Pancreas (tissue), 10 donors: ENCODE data around the gene CSMD2. TPM values are rescaled to one million over a fixed set of nuclear protein-coding genes. Genes with fewer than 3 reads are reported as not detected.

Experiments
- ATAC-seq, 4 donors: fragments of 200-7000 bp; cut with Tn5 transposase; one replicate each; pipeline versions ENCODE4 v1.8.0 to v1.9.1; 2020; ENCODE audit warnings: mild to moderate bottlenecking in 4 of 4, moderate library complexity in 4 of 4
- DNase-seq, 6 donors: peaks; one replicate each; pipeline ENCODE4 v3.0.0-alpha.2; 2020
- FAIRE-seq: peaks from 2 replicates; lab custom pipeline; 2012; peaks lifted over from hg19 to GRCh38; lab: Jason Lieb, UNC
- H3K27ac ChIP-seq, 4 donors: fragments of 200-600 bp; sonication (generic); 1 replicate in 3 of 4; 2 replicates in 1 of 4; pipeline versions ENCODE4 v1.5.0 to v1.8.0; 2020
- H3K27me3 ChIP-seq, 4 donors: fragments of 200-600 bp; one replicate each; pipeline ENCODE4 v1.8.0; 2021
- H3K36me3 ChIP-seq, 3 donors: fragments of 200-600 bp; sonication (generic) in 1 of 3; one replicate each; pipeline versions ENCODE4 v1.5.0 to v1.8.0; 2020 to 2021
- H3K4me1 ChIP-seq, 3 donors: fragments of 200-600 bp; one replicate each; pipeline ENCODE4 v1.8.0; 2021
- H3K4me3 ChIP-seq, 4 donors: fragments of 200-600 bp; sonication (generic) in 2 of 4; one replicate each; pipeline versions ENCODE4 v1.5.0 to v1.8.0; 2020 to 2021
- H3K9me3 ChIP-seq, 4 donors: fragments of 200-600 bp; one replicate each; pipeline ENCODE4 v1.8.0; 2021
- WGBS, 2 donors: extraction: QIAGEN DNeasy Blood & Tissue Kit; methylation state at CpG; one replicate each; pipeline ENCODE4 v1.1.7; 2013; 5-methylcytosine and 5-hydroxymethylcytosine counted together
- intact Hi-C, 3 donors: fragments of 100-400 bp; cut with DNase I; formaldehyde crosslinking; loops; one replicate each; pipeline versions ENCODE4 v1.11.1 to v1.14.2; 2022
- polyA plus RNA-seq, 2 donors: library from polyadenylated mRNA; stranded (reverse); fragments of 200-250 nt; gene quantifications; one replicate each; pipeline ENCODE4 v1.2.3, GENCODE V29; 2013
- total RNA-seq, 6 donors: library from RNA; stranded (reverse); fragmentation: NEBNext Ultra II Directional in 4 of 6; extraction: Animal tissue kit (Norgen Biotek cat#: 25700) in 4 of 6; gene quantifications; one replicate each; pipeline versions ENCODE4 v1.2.1 to v1.2.4, GENCODE V29; 2021 to 2023
- TF ChIP-seq, protein P1 (sequence below), 4 donors: fragments of 200-600 bp; sonication (generic) in 3 of 4; IDR thresholded peaks; one replicate each; pipeline versions ENCODE4 v1.5.0 to v1.8.0; 2021; ENCODE audit warnings: antibody characterized with exemption in 4 of 4
- donor health status: healthy with polysubstance abuse.
- donor health status: DM: no; HTN: no; CAD: no; lungs with moderate emphysema.
- donor health status: DM: no; HTN: no; CAD: no.
- donor health status: control.
- donor health status: control.
- donor health status: Bipolar disorder and iron deficiency.
- donor health status: DM: yes; HTN: yes; CAD: no.
- donor health status: DM: no; HTN: no; CAD: no.
- donor health status: DM: no; HTN: no; CAD: no.
- donor health status: DM: yes; HTN: yes; CAD: no.

Gene CSMD2
- total and polyA plus RNA-seq, 8 donors, result 0.04 to 2.0 (median 0.36) TPM

DNA sequence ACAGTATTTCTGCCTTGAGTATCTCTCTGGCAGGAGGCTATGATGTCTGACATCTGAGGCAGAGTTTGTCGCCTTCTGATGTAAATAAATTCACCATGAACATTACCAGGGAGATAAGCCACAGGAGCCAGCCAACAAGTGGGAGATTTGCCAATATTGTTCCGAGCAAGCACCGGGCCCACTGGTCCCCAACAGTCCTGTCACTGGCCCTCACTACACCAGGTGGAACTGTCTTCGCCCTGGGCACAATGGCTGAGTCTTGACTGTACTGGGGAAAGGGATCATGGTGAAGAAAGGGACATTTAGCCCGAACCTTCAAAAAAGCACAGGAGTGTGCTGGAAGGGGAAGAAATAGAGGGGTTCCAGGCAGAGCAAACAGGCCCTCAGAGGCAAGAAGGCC, 243.7 kb downstream of the CSMD2 start:
- no peaks in the 10 kb centered on the region for H3K27me3 ChIP-seq
- TF ChIP-seq, protein P1, sequence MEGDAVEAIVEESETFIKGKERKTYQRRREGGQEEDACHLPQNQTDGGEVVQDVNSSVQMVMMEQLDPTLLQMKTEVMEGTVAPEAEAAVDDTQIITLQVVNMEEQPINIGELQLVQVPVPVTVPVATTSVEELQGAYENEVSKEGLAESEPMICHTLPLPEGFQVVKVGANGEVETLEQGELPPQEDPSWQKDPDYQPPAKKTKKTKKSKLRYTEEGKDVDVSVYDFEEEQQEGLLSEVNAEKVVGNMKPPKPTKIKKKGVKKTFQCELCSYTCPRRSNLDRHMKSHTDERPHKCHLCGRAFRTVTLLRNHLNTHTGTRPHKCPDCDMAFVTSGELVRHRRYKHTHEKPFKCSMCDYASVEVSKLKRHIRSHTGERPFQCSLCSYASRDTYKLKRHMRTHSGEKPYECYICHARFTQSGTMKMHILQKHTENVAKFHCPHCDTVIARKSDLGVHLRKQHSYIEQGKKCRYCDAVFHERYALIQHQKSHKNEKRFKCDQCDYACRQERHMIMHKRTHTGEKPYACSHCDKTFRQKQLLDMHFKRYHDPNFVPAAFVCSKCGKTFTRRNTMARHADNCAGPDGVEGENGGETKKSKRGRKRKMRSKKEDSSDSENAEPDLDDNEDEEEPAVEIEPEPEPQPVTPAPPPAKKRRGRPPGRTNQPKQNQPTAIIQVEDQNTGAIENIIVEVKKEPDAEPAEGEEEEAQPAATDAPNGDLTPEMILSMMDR (IDR thresholded peaks at IDR 0.05), result no peak
- H3K36me3 ChIP-seq, result no peaks in the 10 kb centered on the region
- FAIRE-seq (no peak), ATAC-seq (no peak), DNase-seq (no peak)
- 75 to 78% methylated on average over 5 of the region's 5 CpGs for WGBS, 2 donors
- H3K27ac ChIP-seq, result no peak overlapping the region
- H3K4me3 ChIP-seq, result no peak overlapping the region
- H3K9me3 ChIP-seq, result no peaks in the 10 kb centered on the region
- intact Hi-C loops, result no loop called here
- H3K4me1 ChIP-seq, result no peaks in the 10 kb centered on the region

DNA sequence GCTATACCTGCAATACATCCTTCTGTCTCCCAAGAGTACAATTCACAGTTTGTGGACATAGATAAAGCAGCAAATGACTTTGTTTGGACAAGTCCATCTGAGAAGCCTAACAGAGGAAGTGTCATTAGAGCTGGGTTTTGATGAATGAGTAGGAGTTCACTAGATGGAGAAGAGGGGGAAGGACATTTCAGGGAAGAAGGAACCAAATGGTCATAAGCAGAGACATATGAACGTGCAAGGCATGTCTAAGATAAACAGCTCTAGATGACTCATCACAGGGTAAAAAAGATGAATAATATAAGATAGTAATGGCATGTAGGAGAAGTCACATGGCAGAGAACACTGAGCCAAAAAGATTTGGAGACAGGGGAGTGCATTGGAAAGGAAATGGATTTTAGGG, 246.7 kb downstream of the CSMD2 start:
- WGBS, 2 donors, result 24 to 54% methylated on average over 1 of the region's 1 CpG
- Histone ChIP-seq H3K27me3 (no peaks in the 10 kb centered on the region), H3K27ac (no peak overlapping the region), H3K4me3 (no peak overlapping the region), H3K36me3 (no peaks in the 10 kb centered on the region), H3K9me3 (no peaks in the 10 kb centered on the region), H3K4me1 (no peaks in the 10 kb centered on the region)
- DNase-seq, result no peak
- ATAC-seq, result no peak
- no peak for FAIRE-seq
- TF ChIP-seq, protein P1 (IDR thresholded peaks at IDR 0.05), result no peak
- intact Hi-C loops, result no loop called here

DNA sequence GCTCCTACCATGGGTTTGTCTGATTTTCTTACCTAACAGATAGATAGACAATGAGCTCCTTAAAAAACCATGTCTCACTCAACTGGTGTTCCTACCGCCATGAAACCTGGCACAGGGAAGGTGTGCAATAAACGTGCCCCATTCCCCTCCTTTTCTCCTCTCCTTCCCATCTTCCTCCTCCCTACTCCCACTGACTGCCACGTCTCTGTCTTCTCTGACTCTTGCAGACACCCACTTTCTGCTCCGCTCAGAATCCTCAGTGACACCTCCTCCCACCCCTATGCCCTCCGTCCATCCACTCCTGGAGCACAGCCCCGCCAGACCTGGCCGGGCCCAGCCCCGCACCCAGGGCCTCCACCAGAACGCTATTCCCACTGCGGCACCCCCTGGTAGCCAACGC, 248.2 kb downstream of the CSMD2 start:
- TF ChIP-seq, protein P1 (IDR thresholded peaks at IDR 0.05), result no peak
- FAIRE-seq (no peak), ATAC-seq (no peak), DNase-seq (no peak)
- intact Hi-C loops, result no loop called here
- H3K9me3 ChIP-seq, result no peaks in the 10 kb centered on the region
- H3K4me3 ChIP-seq, result no peak overlapping the region
- 80 to 81% methylated on average over 11 of the region's 11 CpGs for WGBS, 2 donors
- no peak overlapping the region for H3K27ac ChIP-seq
- H3K27me3 ChIP-seq, result no peaks in the 10 kb centered on the region
- no peaks in the 10 kb centered on the region for H3K36me3 ChIP-seq
- H3K4me1 ChIP-seq, result no peaks in the 10 kb centered on the region

DNA sequence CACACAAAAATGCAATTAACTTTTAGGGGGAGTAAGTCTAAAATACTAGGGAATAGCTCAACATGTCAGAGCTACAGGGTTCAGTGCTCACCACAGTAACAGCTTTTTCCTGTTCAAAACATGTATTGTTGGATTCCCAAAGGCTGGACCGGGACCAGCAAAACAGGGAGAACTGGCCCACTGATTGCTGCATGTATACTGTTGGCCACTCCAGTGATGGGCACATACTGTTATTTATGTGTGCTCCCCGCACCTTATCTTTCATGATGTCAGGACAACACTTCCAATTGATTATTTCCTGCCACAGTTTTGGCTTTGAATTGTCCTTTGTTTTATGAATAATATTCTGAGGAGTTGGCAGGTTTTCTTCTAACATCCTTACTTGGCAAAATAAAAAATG, 250.5 kb downstream of the CSMD2 start:
- H3K4me1 ChIP-seq, result no peaks in the 10 kb centered on the region
- H3K27me3 ChIP-seq, result no peaks in the 10 kb centered on the region
- no peaks in the 10 kb centered on the region for H3K36me3 ChIP-seq
- no peak for DNase-seq
- no peak overlapping the region for H3K27ac ChIP-seq
- TF ChIP-seq, protein P1 (IDR thresholded peaks at IDR 0.05), result no peak
- FAIRE-seq, result no peak
- ATAC-seq, result no peak
- intact Hi-C loops, result no loop called here
- 34 to 36% methylated on average over 2 of the region's 2 CpGs for WGBS, 2 donors
- no peaks in the 10 kb centered on the region for H3K9me3 ChIP-seq
- no peak overlapping the region for H3K4me3 ChIP-seq

DNA sequence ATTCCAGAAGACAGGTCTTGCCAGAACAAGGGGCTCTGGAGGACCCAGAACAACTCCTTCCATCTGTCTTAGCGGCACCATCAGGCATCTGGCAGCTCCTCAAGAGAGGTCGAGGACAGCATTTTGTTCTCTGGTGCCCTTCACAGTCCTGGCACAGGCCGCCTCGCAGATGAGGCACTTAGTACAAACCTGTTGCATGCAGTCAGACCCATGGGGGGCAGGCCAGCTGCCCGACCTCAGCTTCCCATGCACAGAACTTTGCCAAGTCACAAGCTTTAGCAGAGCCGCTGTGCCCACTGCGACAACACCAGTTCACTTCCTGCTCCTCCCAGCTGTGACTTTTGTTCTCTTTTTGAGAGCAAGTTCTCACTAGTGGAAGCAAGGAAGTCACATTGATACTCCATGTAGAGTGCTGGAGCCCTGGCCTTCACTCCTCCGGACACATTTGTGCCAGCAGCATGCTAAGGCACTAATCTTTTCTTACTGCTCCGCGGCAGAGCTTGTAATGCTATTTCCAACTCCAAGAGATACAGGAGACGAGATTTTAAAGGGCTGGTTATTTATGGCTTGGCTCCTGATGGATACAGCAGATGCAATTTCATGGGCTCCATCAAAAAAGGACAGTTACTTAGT, 256.6 kb downstream of the CSMD2 start:
- ATAC-seq, result no peak

More for the DNA sequence above, 256.6 kb downstream of the CSMD2 start:
- TF ChIP-seq, protein P1 (IDR thresholded peaks at IDR 0.05), result no peak
- FAIRE-seq, result no peak
- Histone ChIP-seq H3K36me3 (no peaks in the 10 kb centered on the region), H3K27ac (no peak overlapping the region), H3K9me3 (no peaks in the 10 kb centered on the region), H3K27me3 (no peaks in the 10 kb centered on the region), H3K4me1 (no peaks in the 10 kb centered on the region), H3K4me3 (no peak overlapping the region)
- no peak for DNase-seq
- intact Hi-C loops, result no loop called here
- 79 to 85% methylated on average over 11 of the region's 11 CpGs for WGBS, 2 donors
